Sigmoid colon (tissue), 7 donors: ENCODE data around the gene CDKAL1. TPM values are rescaled to one million over a fixed set of nuclear protein-coding genes. Genes with fewer than 3 reads are reported as not detected.

Source experiments
- DNase-seq: peaks from one replicate; pipeline ENCODE4 v3.0.0-alpha.2; 2019
- H3K27ac ChIP-seq, 4 donors: fragments of 200-600 bp; sonication (generic); one replicate each; pipeline ENCODE4 v1.5.1; 2016 to 2019; ENCODE audit warnings: mild to moderate bottlenecking in 1 of 4
- H3K27me3 ChIP-seq, 3 donors: fragments of 200-600 bp; sonication (generic); one replicate each; pipeline ENCODE4 v1.5.1; 2019; ENCODE audit warnings: mild to moderate bottlenecking in 1 of 3
- H3K36me3 ChIP-seq, 4 donors: fragments of 200-600 bp; sonication (generic); one replicate each; pipeline ENCODE4 v1.5.1; 2016 to 2019
- H3K4me1 ChIP-seq, 4 donors: fragments of 200-600 bp; sonication (generic); one replicate each; pipeline ENCODE4 v1.5.1; 2017 to 2019
- H3K4me3 ChIP-seq, 4 donors: fragments of 200-600 bp; sonication (generic); one replicate each; pipeline ENCODE4 v1.5.1; 2017 to 2019; ENCODE audit warnings: mild to moderate bottlenecking in 2 of 4, moderate library complexity in 1 of 4
- H3K9me3 ChIP-seq, 4 donors: fragments of 200-600 bp in 3 of 4; sonication (generic) in 3 of 4; one replicate each; pipeline versions ENCODE4 v1.5.1 to v1.6.1; 2013 to 2019
- CTCF ChIP-seq, 4 experiments: fragments of 450-650 bp in 3 of 4; fragments of 200-600 bp in 1 of 4; IDR thresholded peaks; one replicate each; pipeline ENCODE4 v1.5.1; 2016 to 2019; ENCODE audit warnings: antibody characterized with exemption in 4 of 4, mild to moderate bottlenecking in 3 of 4, moderate library complexity in 2 of 4
- EP300 ChIP-seq, 4 donors: sonication (generic); formaldehyde crosslinking; IDR thresholded peaks; one replicate each; pipeline ENCODE4 v1.6.1; 2017; ENCODE audit warnings: antibody characterized with exemption in 4 of 4
- POLR2A ChIP-seq, 2 donors: fragments of 450-650 bp; IDR thresholded peaks; one replicate each; pipeline ENCODE4 v1.6.1; 2016; ENCODE audit warnings: antibody characterized with exemption in 2 of 2, mild to moderate bottlenecking in 2 of 2, moderate library complexity in 2 of 2
- POLR2AphosphoS5 ChIP-seq, 4 donors: sonication (generic); formaldehyde crosslinking; IDR thresholded peaks; one replicate each; pipeline ENCODE4 v1.6.1; 2017; ENCODE audit warnings: antibody characterized with exemption in 4 of 4
- WGBS, 2 donors: extraction: QIAGEN DNeasy Blood & Tissue Kit; methylation state at CpG; one replicate each; pipeline ENCODE4 v1.1.7; 2013; 5-methylcytosine and 5-hydroxymethylcytosine counted together
- intact Hi-C: fragments of 100-400 bp; cut with DNase I; formaldehyde crosslinking; loops from one replicate; pipeline ENCODE4 v1.15.1; 2023
- polyA plus RNA-seq, 3 donors: library from polyadenylated mRNA; stranded (reverse); fragments of 200-250 nt; gene quantifications; one replicate each; pipeline ENCODE4 v1.2.3, GENCODE V29; 2013
- total RNA-seq, 4 donors: library from RNA; depleted of rRNA; stranded (reverse); fragments of >200 nt; gene quantifications; one replicate each; pipeline ENCODE4 v1.1.0, GENCODE V29; 2016
- donor health status: healthy with polysubstance abuse.
- donor health status: Bipolar disorder and iron deficiency.
- donor health status: healthy.

The CDKAL1 gene
- total and polyA plus RNA-seq, 7 donors = 2.8 to 14.7 (median 11.4) TPM

- Histone ChIP-seq H3K27ac (no peak overlapping the region), H3K9me3 (no peaks in the 10 kb centered on the region), H3K27me3 (no peaks in the 10 kb centered on the region), H3K4me1 (peaks cover 0 to 12% (median 9%) of the 10 kb centered on the region in 4 donors), H3K4me3 (no peak overlapping the region), H3K36me3 (no peaks in the 10 kb centered on the region)
- intact Hi-C loops = no loop called here
- TF ChIP-seq EP300 (IDR thresholded peaks at IDR 0.05) (no peak), POLR2A (IDR thresholded peaks at IDR 0.05) (no peak), CTCF (IDR thresholded peaks at IDR 0.05) (no peak), POLR2AphosphoS5 (IDR thresholded peaks at IDR 0.05) (no peak)
- no peak for DNase-seq
Observed at GRCh38 chr6:20623761-20624160, 89.5 kb downstream of the CDKAL1 start.

GRCh38 chr6:20626165-20626564 lies 91.9 kb downstream of the CDKAL1 start:
- Histone ChIP-seq H3K9me3 (no peaks in the 10 kb centered on the region), H3K27me3 (no peaks in the 10 kb centered on the region), H3K4me1 (peaks cover 0 to 14% (median 9%) of the 10 kb centered on the region in 4 donors), H3K36me3 (no peaks in the 10 kb centered on the region), H3K4me3 (no peak overlapping the region), H3K27ac (no peak overlapping the region)
- TF ChIP-seq EP300 (IDR thresholded peaks at IDR 0.05) (no peak), POLR2AphosphoS5 (IDR thresholded peaks at IDR 0.05) (no peak), CTCF (IDR thresholded peaks at IDR 0.05) (no peak), POLR2A (IDR thresholded peaks at IDR 0.05) (no peak)
- no peak for DNase-seq
- intact Hi-C loops = no loop called here

- TF ChIP-seq POLR2AphosphoS5 (IDR thresholded peaks at IDR 0.05) (no peak), EP300 (IDR thresholded peaks at IDR 0.05) (no peak), POLR2A (IDR thresholded peaks at IDR 0.05) (no peak), CTCF (IDR thresholded peaks at IDR 0.05) (no peak)
- intact Hi-C loops = no loop called here
- WGBS, 2 donors = 97 to 99% methylated on average over 1 of the region's 1 CpG
- H3K4me3 ChIP-seq = no peak overlapping the region
- H3K27me3 ChIP-seq = no peaks in the 10 kb centered on the region
- no peak for DNase-seq
- H3K36me3 ChIP-seq = no peaks in the 10 kb centered on the region
- H3K4me1 ChIP-seq = peaks cover 0 to 5% (median 2%) of the 10 kb centered on the region in 4 donors
- H3K9me3 ChIP-seq = no peaks in the 10 kb centered on the region
- no peak overlapping the region for H3K27ac ChIP-seq
Observed at GRCh38 chr6:20629509-20629908, 95.3 kb downstream of the CDKAL1 start.

GRCh38 chr6:20630136-20630535 lies 95.9 kb downstream of the CDKAL1 start:
- Histone ChIP-seq H3K4me3 (no peak overlapping the region), H3K36me3 (no peaks in the 10 kb centered on the region), H3K27ac (no peak overlapping the region), H3K4me1 (peaks cover 0 to 5% (median 2%) of the 10 kb centered on the region in 4 donors), H3K27me3 (no peaks in the 10 kb centered on the region), H3K9me3 (no peaks in the 10 kb centered on the region)
- intact Hi-C loops = no loop called here
- no peak for DNase-seq
- TF ChIP-seq POLR2A (IDR thresholded peaks at IDR 0.05) = no peak
- no peak for TF ChIP-seq EP300 (IDR thresholded peaks at IDR 0.05)
- TF ChIP-seq POLR2AphosphoS5 (IDR thresholded peaks at IDR 0.05) = no peak
- no peak for TF ChIP-seq CTCF (IDR thresholded peaks at IDR 0.05)
- 63 to 95% methylated on average over 3 of the region's 3 CpGs for WGBS, 2 donors
